H1 (cell line): Measurements from ENCODE around the gene SCGB1D4. TPM values are rescaled to one million over a fixed set of nuclear protein-coding genes. Genes with fewer than 3 reads are reported as not detected.

ENCODE experiments used
- CTCF ChIA-PET: fragments of 300-600 bp; sonication (Branson Sonifier 250); formaldehyde crosslinking; loops from one replicate; lab custom pipeline; 2021; ENCODE audit not compliant: partially characterized antibody; lab: Charles Lee
- POLR2A ChIA-PET: fragments of 300-600 bp; sonication (Branson Sonifier 250); formaldehyde crosslinking; loops from one replicate; lab custom pipeline; 2021; ENCODE audit warnings: inconsistent platforms; ENCODE audit not compliant: partially characterized antibody; lab: Charles Lee
- DNase-seq, 2 experiments: peaks; one replicate each; pipeline versions ENCODE4 v3.0.0 to v3.0.0-alpha.2; 2010 to 2022; ENCODE audit warnings: low spot score in 2 of 2, low read depth in 1 of 2, mixed read lengths in 1 of 2
- FAIRE-seq: peaks from 2 replicates; lab custom pipeline; 2011; peaks lifted over from hg19 to GRCh38; lab: Jason Lieb, UNC
- H2AFZ ChIP-seq: 2 replicates; pipeline ENCODE4 v1.8.1; 2012; ENCODE audit warnings: low read length, inconsistent platforms
- H2AK5ac ChIP-seq: 2 replicates; pipeline ENCODE4 v1.6.1; 2013; ENCODE audit warnings: low read depth, low read length
- H2BK120ac ChIP-seq: replicated peaks from 2 replicates; pipeline ENCODE3; 2013; ENCODE audit warnings: low read depth, low read length, inconsistent platforms
- H2BK12ac ChIP-seq: 2 replicates; pipeline ENCODE4 v1.6.1; 2013; ENCODE audit warnings: low read depth, low read length
- H2BK15ac ChIP-seq: 2 replicates; pipeline ENCODE4 v1.6.1; 2013; ENCODE audit warnings: low read length
- H2BK20ac ChIP-seq: 2 replicates; pipeline ENCODE4 v1.6.1; 2013; ENCODE audit warnings: low read length
- H2BK5ac ChIP-seq: 2 replicates; pipeline ENCODE4 v1.6.1; 2013; ENCODE audit warnings: low read depth, low read length
- H3K14ac ChIP-seq: 2 replicates; pipeline ENCODE4 v1.6.1; 2013; ENCODE audit warnings: inconsistent platforms; ENCODE audit not compliant: insufficient read length
- H3K18ac ChIP-seq: 2 replicates; pipeline ENCODE4 v1.6.1; 2013; ENCODE audit warnings: low read length; ENCODE audit errors: extremely low read depth
- H3K23ac ChIP-seq: 2 replicates; pipeline ENCODE4 v1.6.1; 2013; ENCODE audit warnings: inconsistent platforms; ENCODE audit not compliant: insufficient read length
- H3K23me2 ChIP-seq: 2 replicates; pipeline ENCODE4 v1.6.1; 2013; ENCODE audit warnings: low read depth, low read length
- H3K27ac ChIP-seq: 2 replicates; pipeline ENCODE4 v1.6.1; 2011; ENCODE audit warnings: low read depth, low read length, inconsistent platforms
- H3K27me3 ChIP-seq, 4 experiments: replicated peaks in 1 of 4; 1 replicate in 1 of 4; 2 replicates in 3 of 4; pipeline versions ENCODE4 v1.6.1 to v1.8.1; 2011 to 2013; ENCODE audit warnings: low read length in 3 of 4, mild to moderate bottlenecking in 3 of 4, inconsistent platforms in 2 of 4, mixed read lengths in 2 of 4, moderate library complexity in 1 of 4; ENCODE audit not compliant: control insufficient read depth in 3 of 4, insufficient read depth in 3 of 4; ENCODE audit errors: extremely low read depth in 1 of 4
- H3K36me3 ChIP-seq, 4 experiments: 2 replicates each; pipeline versions ENCODE4 v1.6.1 to v1.8.1; 2011 to 2013; ENCODE audit warnings: mild to moderate bottlenecking in 4 of 4, low read length in 3 of 4, moderate library complexity in 2 of 4, control low read depth in 1 of 4, inconsistent platforms in 1 of 4; ENCODE audit not compliant: insufficient read depth in 4 of 4, control insufficient read depth in 2 of 4
- H3K4ac ChIP-seq: replicated peaks from 2 replicates; pipeline ENCODE3; 2013; ENCODE audit warnings: low read length, low read depth, mixed read lengths, inconsistent platforms; ENCODE audit not compliant: insufficient read length
- H3K4me1 ChIP-seq, 4 experiments: replicated peaks in 1 of 4; 1 replicate in 1 of 4; 2 replicates in 3 of 4; pipeline versions ENCODE4 v1.6.1 to v1.8.1; 2011 to 2013; ENCODE audit warnings: low read length in 3 of 4, inconsistent platforms in 2 of 4, mixed read lengths in 1 of 4; ENCODE audit not compliant: insufficient read depth in 4 of 4, control insufficient read depth in 3 of 4
- H3K4me2 ChIP-seq, 2 experiments: 2 replicates each; pipeline versions ENCODE4 v1.6.1 to v1.8.1; 2011 to 2013; ENCODE audit warnings: low read depth in 2 of 2, low read length in 2 of 2, control low read depth in 1 of 2, inconsistent platforms in 1 of 2, mild to moderate bottlenecking in 1 of 2; ENCODE audit not compliant: insufficient read depth in 1 of 2
- H3K4me3 ChIP-seq, 4 experiments: fragments of 200-600, 300-600 bp in 1 of 4; sonication (generic), shearing (Covaris generic), sonication (Bioruptor Twin) in 1 of 4; 2 replicates each; pipeline versions ENCODE4 v1.5.1 to v1.8.1; 2011 to 2016; ENCODE audit warnings: low read length in 4 of 4, low read depth in 3 of 4, control low read depth in 2 of 4, inconsistent platforms in 2 of 4, mild to moderate bottlenecking in 2 of 4, mixed read lengths in 1 of 4, moderate library complexity in 1 of 4; ENCODE audit not compliant: insufficient read depth in 2 of 4; ENCODE audit errors: extremely low read depth in 1 of 4
- H3K56ac ChIP-seq: replicated peaks from 2 replicates; pipeline ENCODE3; 2013; ENCODE audit warnings: low read depth, mild to moderate bottlenecking, mixed read lengths, low read length, inconsistent platforms; ENCODE audit not compliant: insufficient read length
- H3K79me1 ChIP-seq: 2 replicates; pipeline ENCODE4 v1.6.1; 2013; ENCODE audit warnings: low read depth, low read length, control low read depth
- H3K79me2 ChIP-seq, 2 experiments: 2 replicates each; pipeline versions ENCODE4 v1.6.1 to v1.8.1; 2012 to 2013; ENCODE audit warnings: low read length in 2 of 2, mild to moderate bottlenecking in 2 of 2, inconsistent platforms in 1 of 2; ENCODE audit not compliant: insufficient read depth in 2 of 2, control insufficient read depth in 1 of 2
- H3K9ac ChIP-seq, 4 experiments: replicated peaks in 1 of 4; 1 replicate in 1 of 4; 2 replicates in 3 of 4; pipeline versions ENCODE4 v1.6.1 to v1.8.1; 2011 to 2013; ENCODE audit warnings: low read depth in 3 of 4, low read length in 3 of 4, control low read depth in 2 of 4, mild to moderate bottlenecking in 2 of 4, moderate library complexity in 2 of 4, inconsistent platforms in 1 of 4; ENCODE audit errors: extremely low read depth in 1 of 4
- H3K9me3 ChIP-seq, 2 experiments: 2 replicates each; pipeline versions ENCODE4 v1.6.1 to v1.8.1; 2012 to 2013; ENCODE audit warnings: mild to moderate bottlenecking in 2 of 2, moderate library complexity in 2 of 2, control low read depth in 1 of 2, inconsistent platforms in 1 of 2, low read depth in 1 of 2, low read length in 1 of 2, mixed read lengths in 1 of 2; ENCODE audit not compliant: insufficient read depth in 2 of 2
- H4K20me1 ChIP-seq, 2 experiments: replicated peaks in 1 of 2; 2 replicates each; pipeline versions ENCODE3 to v1.8.1; 2011 to 2013; ENCODE audit warnings: inconsistent platforms in 2 of 2, low read length in 2 of 2, mild to moderate bottlenecking in 1 of 2; ENCODE audit not compliant: insufficient read depth in 2 of 2, control insufficient read depth in 1 of 2
- H4K5ac ChIP-seq: 2 replicates; pipeline ENCODE4 v1.6.1; 2013; ENCODE audit warnings: low read length, low read depth, mixed read lengths, inconsistent platforms; ENCODE audit not compliant: insufficient read length
- H4K8ac ChIP-seq: 2 replicates; pipeline ENCODE4 v1.8.0; 2013; ENCODE audit warnings: mild to moderate bottlenecking, moderate library complexity, low read length, inconsistent platforms; ENCODE audit not compliant: insufficient read depth; ENCODE audit errors: extremely low read depth
- H4K91ac ChIP-seq: replicated peaks from 2 replicates; pipeline ENCODE3; 2013; ENCODE audit warnings: low read length, mixed read lengths, inconsistent platforms; ENCODE audit not compliant: insufficient read length
- CEBPB ChIP-seq: IDR thresholded peaks from 2 replicates; pipeline ENCODE4 v1.6.1; 2012; ENCODE audit warnings: low read depth, low read length
- CTBP2 ChIP-seq: IDR thresholded peaks from 2 replicates; pipeline ENCODE4 v1.7.0; 2011; ENCODE audit warnings: borderline replicate concordance, mild to moderate bottlenecking, moderate library complexity, mixed read lengths, low read length; ENCODE audit not compliant: insufficient read depth, insufficient read length
- GABPA ChIP-seq: IDR thresholded peaks from 2 replicates; pipeline ENCODE4 v1.6.1; 2011; ENCODE audit warnings: mild to moderate bottlenecking, low read length, moderate library complexity, borderline replicate concordance; ENCODE audit not compliant: insufficient read depth
- KDM1A ChIP-seq: fragments of 200-600, 300-600 bp; sonication (generic); IDR thresholded peaks from 2 replicates; pipeline ENCODE4 v1.7.1; 2016; ENCODE audit warnings: mild to moderate bottlenecking, low read length, borderline replicate concordance
- PHF8 ChIP-seq: fragments of 200-600 bp; sonication (generic); conservative IDR thresholded peaks from 2 replicates; pipeline ENCODE4 v1.7.1; 2012; ENCODE audit warnings: low read depth, mild to moderate bottlenecking, inconsistent platforms, low read length, moderate library complexity
- SP4 ChIP-seq: IDR thresholded peaks from 2 replicates; pipeline ENCODE4 v1.6.1; 2012; ENCODE audit warnings: low read length, inconsistent platforms
- WGBS, 2 experiments: shearing (Covaris generic) in 1 of 2; methylation state at CpG; one replicate each; pipeline versions ENCODE4 v1.1.6 to v1.1.7; 2013 to 2015; ENCODE audit warnings: low lambda C conversion rate in 2 of 2, mixed read lengths in 2 of 2, inconsistent platforms in 1 of 2, low coverage in 1 of 2, missing lambda C conversion rate in 1 of 2; ENCODE audit not compliant: insufficient replicate concordance in 2 of 2, insufficient coverage in 1 of 2, insufficient read length in 1 of 2; ENCODE audit errors: extremely low coverage in 1 of 2, missing lambda C conversion rate in 1 of 2; 5-methylcytosine and 5-hydroxymethylcytosine counted together
- polyA plus RNA-seq, 7 experiments: library from polyadenylated mRNA; depleted of rRNA in 3 of 7; stranded (reverse) in 5 of 7; unstranded in 2 of 7; fragments of >200 nt in 5 of 7; fragments of 200-250 nt in 2 of 7; gene quantifications; 1 replicate in 5 of 7; 2 replicates in 1 of 7; 4 replicates in 1 of 7; pipeline versions ENCODE4 v1.2.1 to v1.2.3, GENCODE V29; 2011 to 2013; ENCODE audit warnings: missing spikeins in 2 of 7, mixed read lengths in 2 of 7
- total RNA-seq: library from RNA; stranded (reverse); fragmentation: NEBNext Ultra II Directional; extraction: Animal tissue kit (Norgen Biotek cat#: 25700); gene quantifications from 2 replicates; pipeline ENCODE4 v1.2.1, GENCODE V29; 2021
- TF ChIP-seq, protein P1 (sequence below): IDR thresholded peaks from 2 replicates; pipeline ENCODE4 v1.6.1; 2011; ENCODE audit warnings: low read length, improper control_type of control experiment
- TF ChIP-seq, protein P2 (sequence below): IDR thresholded peaks from 2 replicates; pipeline ENCODE4 v1.6.1; 2012; ENCODE audit warnings: inconsistent platforms

Gene SCGB1D4
- total and polyA plus RNA-seq, 2 of the 8 experiments (the other 6 are each of a cell fraction or from before 2014, with no cell fraction given) = not detected

DNA sequence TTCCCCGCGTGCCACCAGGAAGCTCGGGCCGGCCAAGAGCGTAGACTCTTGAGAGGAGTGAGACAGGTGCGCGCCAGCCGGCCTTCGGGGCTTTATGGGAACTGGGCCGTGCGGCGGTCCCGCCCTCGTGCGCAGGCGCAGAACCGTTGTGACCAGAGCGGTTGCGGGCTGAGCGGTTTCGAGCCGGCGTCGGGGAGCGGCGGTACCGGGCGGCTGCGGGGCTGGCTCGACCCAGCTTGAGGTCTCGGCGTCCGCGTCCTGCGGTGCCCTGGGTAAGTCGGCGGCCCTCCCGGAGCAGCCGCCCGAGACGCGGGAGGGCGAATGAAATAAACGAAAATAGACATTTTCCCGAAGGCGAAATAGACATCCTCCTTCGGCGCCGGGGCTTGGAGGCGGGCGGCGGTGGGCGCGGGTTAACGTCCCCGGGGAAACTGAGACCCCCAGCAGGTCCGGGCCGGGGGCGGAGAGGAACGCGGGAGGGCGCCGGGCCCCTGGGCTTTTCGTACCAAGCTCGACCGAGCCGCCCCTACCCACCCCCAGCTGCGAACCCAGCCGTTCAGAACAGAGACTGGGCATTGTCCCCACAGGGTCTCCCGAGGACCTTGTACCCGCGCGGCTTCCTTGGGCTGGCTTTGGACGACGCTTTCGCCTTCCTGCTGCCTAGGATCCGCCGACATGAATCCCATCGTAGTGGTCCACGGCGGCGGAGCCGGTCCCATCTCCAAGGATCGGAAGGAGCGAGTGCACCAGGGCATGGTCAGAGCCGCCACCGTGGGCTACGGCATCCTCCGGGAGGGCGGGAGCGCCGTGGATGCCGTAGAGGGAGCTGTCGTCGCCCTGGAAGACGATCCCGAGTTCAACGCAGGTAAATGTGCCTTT is 38.7 kb upstream of the SCGB1D4 start, which contains the start of gene ASRGL1:
ASRGL1 (plus strand) TSS at position 146 of the 879 bp plus-strand sequence; CDS start at position 676, 530 bp downstream.
- Histone ChIP-seq H2BK15ac (0 out of 2 replicates have a peak within 1 kb of the TSS, but pooled peaks have one; percentile 88), H4K8ac (peak within 1 kb of the TSS; percentile 81), H3K56ac (no peak within 1 kb of the TSS), H2BK120ac (no peak within 1 kb of the TSS), H3K79me1 (no peaks in the 10 kb centered on the region), H3K18ac (0 out of 2 replicates have a peak within 1 kb of the TSS, but pooled peaks have one; percentile 42), H2BK20ac (0 out of 2 replicates have a peak within 1 kb of the TSS, but pooled peaks have one; percentile 13), H3K4me1 (peaks cover 0 to 4% (median 0%) of the 10 kb centered on the region in 4 experiments; a peak in 4 of 7 replicates), H4K20me1 (no peaks in the 10 kb centered on the region), H4K5ac (no peak within 1 kb of the TSS), H2BK12ac (peak within 1 kb of the TSS; percentile 55; the same call in 1 of the 2 replicates), H2BK5ac (0 out of 2 replicates have a peak within 1 kb of the TSS, but pooled peaks have one; percentile 35), H3K9me3 (no peaks in the 10 kb centered on the region), H4K91ac (peak within 1 kb of the TSS; percentile 77), H3K36me3 (no peaks in the 10 kb centered on the region; a peak in 2 of 8 replicates), H3K27ac (no peak within 1 kb of the TSS), H3K27me3 (peaks cover 0 to 10% (median 4%) of the 10 kb centered on the region in 4 experiments; a peak in 3 of 7 replicates), H3K14ac (no peak within 1 kb of the TSS), H3K4ac (peak within 1 kb of the TSS; percentile 94), H3K4me3 (peak within 1 kb of the TSS; percentile 59 to 77 (median 72)), H2AK5ac (no peak within 1 kb of the TSS), H3K9ac (peak within 1 kb of the TSS; percentile 59 to 73 (median 65)), H3K23ac (no peak within 1 kb of the TSS), H3K23me2 (peaks cover 4% of the 10 kb centered on the region; the same call in 1 of the 2 replicates), H2AFZ (peak within 1 kb of the TSS; percentile 59; the same call in 1 of the 2 replicates), H3K79me2 (no peaks in the 10 kb centered on the region), H3K4me2 (peak within 1 kb of the TSS; percentile 80 to 93)
- CTCF ChIA-PET = interaction anchor here (0.6 to 5.5 kb wide), 13 partner anchors 11 to 409 kb away, joined by 3 to 82 read pairs (median 4); no protein-coding TSS in a partner anchor
- WGBS, 2 experiments = 2% methylated on average over 88 of the region's 98 CpGs; no CpG with 5 or more reads in 1 of the 2 experiments
- FAIRE-seq (no peak), DNase-seq (peak; percentile 54 to 95)
- POLR2A ChIA-PET = interaction anchor here (0.7 to 1.2 kb wide), 3 partner anchors 9 to 38 kb away, joined by 3 read pairs; no protein-coding TSS in a partner anchor
- TF ChIP-seq, protein P1, sequence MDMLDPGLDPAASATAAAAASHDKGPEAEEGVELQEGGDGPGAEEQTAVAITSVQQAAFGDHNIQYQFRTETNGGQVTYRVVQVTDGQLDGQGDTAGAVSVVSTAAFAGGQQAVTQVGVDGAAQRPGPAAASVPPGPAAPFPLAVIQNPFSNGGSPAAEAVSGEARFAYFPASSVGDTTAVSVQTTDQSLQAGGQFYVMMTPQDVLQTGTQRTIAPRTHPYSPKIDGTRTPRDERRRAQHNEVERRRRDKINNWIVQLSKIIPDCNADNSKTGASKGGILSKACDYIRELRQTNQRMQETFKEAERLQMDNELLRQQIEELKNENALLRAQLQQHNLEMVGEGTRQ = no peak
- TF ChIP-seq CEBPB = no peak
- no peak for TF ChIP-seq SP4
- TF ChIP-seq, protein P2, sequence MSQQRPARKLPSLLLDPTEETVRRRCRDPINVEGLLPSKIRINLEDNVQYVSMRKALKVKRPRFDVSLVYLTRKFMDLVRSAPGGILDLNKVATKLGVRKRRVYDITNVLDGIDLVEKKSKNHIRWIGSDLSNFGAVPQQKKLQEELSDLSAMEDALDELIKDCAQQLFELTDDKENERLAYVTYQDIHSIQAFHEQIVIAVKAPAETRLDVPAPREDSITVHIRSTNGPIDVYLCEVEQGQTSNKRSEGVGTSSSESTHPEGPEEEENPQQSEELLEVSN = peak; percentile 79
- TF ChIP-seq PHF8 = peak; percentile 63
- TF ChIP-seq GABPA = no peak
- TF ChIP-seq CTBP2 = no peak
- 0 out of 2 replicates have a peak, but pooled peaks have one; percentile 14 for TF ChIP-seq KDM1A
